GM19240 (cell line): ENCODE data around the gene ZC3H13.
"Not testable (repeated sequence)": the region's sequence is repeated elsewhere in the genome, so short reads cannot be mapped to it uniquely, and the experiment has no call there.

Experiments used
- DNase-seq: peaks from one replicate; pipeline ENCODE4 v3.0.0; 2011; ENCODE audit warnings: low spot score; ENCODE audit not compliant: insufficient read length

The ZC3H13 gene

DNA sequence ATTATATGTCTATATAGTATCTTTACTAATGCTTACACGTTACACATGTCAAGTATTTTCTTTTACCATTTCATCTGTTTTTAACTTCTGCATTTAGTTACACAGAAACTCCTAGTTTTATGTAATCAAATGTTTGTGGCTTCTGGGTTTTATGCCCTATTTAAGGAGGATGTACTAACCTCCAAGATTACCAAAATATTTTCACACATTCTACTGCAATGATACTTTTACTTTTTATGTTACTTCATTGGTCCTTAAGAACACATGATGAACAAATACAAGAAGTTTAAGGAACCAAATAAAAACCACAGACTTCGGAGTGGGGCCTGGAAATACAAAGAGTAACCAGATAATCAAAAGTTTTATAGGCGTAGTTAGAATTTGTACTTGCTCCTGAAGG lies 37.2 kb downstream of the ZC3H13 start:
- no peak for DNase-seq

GRCh38 chr13:46012404-46012803 lies 40.1 kb downstream of the ZC3H13 start:
- no peak for DNase-seq

DNA sequence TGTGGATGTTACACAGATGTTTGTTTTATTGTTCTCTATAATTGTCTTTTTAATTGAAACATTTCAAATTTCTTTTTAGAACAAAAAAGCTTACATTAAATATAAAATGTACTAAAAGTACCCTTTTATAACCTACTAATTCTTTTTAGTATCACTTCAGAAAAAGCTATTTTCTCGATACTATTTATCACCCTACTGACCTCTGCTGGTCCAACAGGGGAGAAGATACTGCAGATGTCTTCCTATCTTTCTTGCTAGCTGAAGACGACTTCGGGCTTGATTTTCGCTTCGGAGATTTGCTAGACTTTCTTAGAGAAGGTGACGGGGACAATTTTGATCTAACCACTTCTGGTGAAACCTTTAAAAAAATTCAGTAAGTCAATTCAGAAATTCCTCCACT lies 42.4 kb downstream of the ZC3H13 start:
- DNase-seq: no peak

DNA sequence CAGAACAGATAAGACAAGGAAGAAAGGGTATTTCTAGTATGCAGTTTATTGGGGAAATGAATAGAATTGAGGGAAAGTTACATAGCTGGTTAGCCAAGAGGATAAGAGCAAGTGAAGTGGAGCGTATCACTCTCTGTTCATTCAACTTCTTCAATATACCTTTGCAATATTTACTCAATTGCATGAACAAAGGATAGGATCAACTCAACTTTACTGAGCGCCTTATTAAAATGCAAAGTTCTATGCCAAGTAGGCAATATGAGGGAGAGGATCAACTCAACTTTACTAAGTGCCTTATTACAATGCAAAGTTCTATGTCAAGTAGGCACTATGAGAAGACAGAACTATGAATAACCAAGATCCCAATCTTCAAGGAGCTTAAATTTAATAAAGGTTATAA lies 43.9 kb downstream of the ZC3H13 start:
- DNase-seq: no peak

DNA sequence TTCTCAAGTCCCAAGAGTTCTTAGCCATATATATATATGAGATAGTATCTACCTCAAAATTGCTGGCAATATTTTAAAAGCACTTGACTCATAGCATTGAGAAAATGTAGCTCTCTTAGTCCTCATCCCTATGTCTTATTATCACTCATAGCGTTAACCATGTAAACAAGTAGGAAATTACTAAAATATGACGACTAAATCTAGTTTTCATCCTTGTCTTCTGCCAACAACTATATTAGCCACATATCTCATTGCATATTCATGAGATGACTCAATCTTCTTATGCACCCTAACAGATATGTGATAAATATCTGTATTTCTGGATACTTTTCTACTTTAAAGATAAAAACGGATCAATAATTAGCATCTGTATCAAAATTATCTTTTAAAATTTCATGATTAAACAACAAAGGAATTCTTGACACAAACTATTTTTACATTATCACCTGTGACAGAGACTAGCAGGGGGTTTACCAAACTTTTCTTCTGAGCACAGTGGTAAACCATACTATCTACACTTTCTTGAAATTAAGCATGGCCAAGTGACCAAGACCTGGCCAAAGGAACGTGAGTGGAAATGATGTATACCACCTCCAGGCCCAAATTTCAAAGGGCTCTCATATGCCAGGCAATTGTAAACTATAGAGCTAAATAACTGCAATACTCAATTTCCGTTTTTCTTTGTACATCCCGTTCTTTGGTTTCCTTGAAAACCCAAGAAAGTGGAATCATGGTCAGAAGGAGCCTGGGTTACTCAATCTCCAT lies 45.7 kb downstream of the ZC3H13 start:
- DNase-seq: no peak

DNA sequence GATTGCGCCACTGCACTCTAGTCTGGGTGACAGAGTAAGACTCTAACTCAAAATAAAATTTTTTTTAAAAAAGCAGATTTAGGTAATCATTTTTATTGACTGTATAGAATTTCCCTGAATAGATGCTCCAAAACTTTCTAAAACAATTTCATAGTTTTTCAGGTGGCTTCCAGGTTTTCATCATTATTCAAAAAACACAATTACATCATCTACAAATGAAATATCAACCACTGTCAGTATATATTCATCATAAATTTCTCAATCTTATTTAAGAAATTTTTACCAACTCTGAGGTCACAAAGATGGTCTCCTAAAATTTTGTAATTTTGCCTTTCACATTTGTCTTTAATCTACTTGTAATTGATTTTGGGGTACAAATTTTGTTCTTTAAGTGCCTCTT lies 48.1 kb downstream of the ZC3H13 start:
- no peak for DNase-seq

DNA sequence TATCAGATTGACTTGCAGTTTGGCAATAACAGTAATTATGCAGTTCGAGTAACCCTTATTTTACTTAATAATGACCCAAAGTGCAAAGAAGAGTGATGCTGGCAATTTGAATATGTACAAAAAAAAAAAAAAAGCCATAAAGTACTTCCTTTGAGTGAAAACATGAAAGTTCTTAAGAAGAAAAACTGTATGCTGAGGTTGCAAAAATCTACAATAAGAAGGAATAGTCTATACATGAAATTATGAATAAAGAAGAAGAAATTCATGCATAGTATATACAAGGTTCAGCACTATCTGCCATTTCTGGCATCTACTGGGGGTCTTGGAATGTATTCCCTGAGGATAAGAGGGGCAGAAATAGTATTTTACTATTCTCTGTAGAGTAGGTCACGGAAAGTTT lies 55.9 kb downstream of the ZC3H13 start:
- DNase-seq: no peak

DNA sequence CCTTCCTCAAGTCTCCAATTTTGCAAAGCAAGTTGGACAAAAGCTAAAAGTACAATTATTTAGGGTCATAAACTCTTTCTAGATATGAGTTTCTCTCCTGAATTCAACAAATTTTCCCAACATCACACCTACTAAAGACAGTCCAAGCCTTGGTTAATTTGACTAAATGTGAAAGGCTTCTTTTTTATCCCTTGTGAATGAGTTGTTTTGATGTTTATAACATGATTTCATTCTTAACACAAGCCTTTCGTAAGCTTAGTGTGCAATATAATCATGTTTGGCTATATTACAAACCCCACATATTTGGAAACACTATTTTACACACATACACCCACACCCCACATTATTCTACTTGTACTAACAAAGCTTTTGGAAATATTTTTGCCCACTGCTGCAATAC lies 57.3 kb downstream of the ZC3H13 start:
- no peak for DNase-seq

DNA sequence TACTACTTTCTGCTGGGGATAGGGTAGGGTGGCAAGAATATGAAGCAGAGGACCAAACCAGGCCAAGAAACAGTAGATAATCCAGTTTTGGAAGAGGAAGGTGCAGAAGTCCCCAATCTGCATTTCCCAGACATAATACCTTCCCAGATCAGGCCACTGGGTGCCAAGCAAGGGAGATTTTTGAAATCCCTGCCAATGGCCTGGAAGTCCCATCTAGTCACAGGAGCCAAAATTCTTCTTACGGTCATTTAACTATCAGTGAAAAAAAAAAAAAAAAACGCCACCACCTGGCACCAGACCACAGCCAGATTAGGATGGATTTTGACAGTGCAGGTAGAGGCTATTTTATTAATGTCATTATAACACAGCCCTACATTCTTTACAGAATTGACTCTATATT lies 57.8 kb downstream of the ZC3H13 start:
- no peak for DNase-seq

- DNase-seq: no peak
Measured at GRCh38 chr13:45989607-45990006, 62.9 kb downstream of the ZC3H13 start.

GRCh38 chr13:45981127-45981526 lies 71.4 kb downstream of the ZC3H13 start:
- DNase-seq: not testable (repeated sequence)

DNA sequence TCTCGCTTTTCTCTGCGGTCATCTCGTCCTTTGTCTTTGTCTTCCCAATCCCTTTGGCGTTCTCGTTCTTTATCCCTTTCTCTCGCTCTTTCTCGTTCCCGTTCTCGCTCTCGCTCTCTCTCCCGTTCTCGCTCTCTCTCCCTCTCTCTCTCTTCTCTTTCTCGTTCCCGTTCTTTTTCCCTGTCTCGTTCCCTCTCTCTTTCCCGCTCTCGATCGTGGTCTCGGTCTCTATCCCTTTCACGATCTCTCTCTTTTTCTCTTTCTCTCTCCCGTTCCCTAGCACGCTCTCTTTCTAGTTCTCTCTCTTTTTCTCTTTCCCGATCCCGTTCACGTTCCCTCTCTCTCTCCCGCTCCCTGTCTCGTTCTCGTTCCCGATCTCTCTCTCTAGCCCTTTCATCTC lies 77.2 kb downstream of the ZC3H13 start:
- no peak for DNase-seq

- no peak for DNase-seq
Measured at GRCh38 chr13:45974500-45974899, 78.0 kb downstream of the ZC3H13 start.

DNA sequence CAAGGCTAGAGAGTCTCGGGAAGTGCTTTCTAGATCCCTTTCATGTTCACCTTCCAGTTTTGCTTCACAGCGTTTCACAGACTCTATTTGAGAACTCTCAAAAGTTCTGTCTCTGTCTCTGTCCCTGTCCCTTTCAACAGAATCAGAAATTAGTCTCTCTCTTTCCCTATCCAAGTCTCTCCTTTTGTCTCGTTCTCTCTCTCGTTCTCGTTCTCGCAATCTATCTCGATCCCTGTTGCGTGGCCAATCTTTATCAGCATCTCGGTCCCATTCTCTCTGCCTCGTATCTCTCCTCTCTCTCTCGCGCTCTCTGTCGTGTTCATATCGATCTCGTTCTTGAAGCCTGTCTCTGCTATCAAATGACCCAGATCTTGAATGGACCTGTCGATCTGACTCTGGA lies 85.0 kb downstream of the ZC3H13 start:
- no peak for DNase-seq

- no peak for DNase-seq
Measured at GRCh38 chr13:45966715-45967114, 85.8 kb downstream of the ZC3H13 start.

DNA sequence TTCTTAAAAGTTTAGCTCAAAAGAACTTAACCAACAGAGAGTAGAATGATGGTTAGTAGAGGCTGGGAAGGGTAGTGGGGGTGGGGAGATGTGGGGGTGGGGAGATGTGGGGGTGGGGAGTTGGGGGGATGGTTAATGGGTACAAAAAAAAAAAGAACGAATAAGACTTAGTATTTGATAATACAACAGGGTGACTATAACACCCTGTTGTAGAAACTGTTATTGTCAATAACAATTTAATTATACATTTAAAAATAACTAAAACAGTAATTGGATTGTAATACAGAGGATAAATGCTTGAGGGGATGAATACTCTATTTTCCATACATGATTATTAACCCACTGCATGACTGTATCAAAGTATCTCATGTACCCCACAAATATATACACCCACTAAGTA lies 91.1 kb downstream of the ZC3H13 start:
- DNase-seq: no peak

GRCh38 chr13:45954836-45955800 lies 97.4 kb downstream of the ZC3H13 start:
- DNase-seq: no peak

- no peak for DNase-seq
Measured at GRCh38 chr13:45953082-45953481, 99.5 kb downstream of the ZC3H13 start.

DNA sequence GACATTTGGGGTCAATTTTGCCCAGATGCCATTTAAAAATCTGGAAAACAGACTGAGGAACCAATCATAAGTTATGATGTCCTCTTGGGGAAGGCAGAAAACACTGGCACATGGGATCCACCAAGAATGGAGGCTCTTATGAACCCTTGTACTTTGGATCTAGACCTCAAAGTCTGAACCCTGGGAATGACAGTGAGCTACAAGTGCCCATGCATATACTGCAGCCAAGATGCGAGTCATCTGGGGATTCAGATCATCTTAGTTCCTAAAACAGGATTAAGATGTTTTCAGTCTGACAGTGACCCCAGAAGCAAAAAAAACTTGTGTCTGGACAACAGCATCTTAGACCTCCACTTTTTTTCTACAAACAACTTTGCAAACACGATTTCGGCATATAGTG lies 100.8 kb downstream of the ZC3H13 start:
- no peak for DNase-seq

- no peak for DNase-seq
Measured at GRCh38 chr13:45951166-45951565, 101.4 kb downstream of the ZC3H13 start.

DNA sequence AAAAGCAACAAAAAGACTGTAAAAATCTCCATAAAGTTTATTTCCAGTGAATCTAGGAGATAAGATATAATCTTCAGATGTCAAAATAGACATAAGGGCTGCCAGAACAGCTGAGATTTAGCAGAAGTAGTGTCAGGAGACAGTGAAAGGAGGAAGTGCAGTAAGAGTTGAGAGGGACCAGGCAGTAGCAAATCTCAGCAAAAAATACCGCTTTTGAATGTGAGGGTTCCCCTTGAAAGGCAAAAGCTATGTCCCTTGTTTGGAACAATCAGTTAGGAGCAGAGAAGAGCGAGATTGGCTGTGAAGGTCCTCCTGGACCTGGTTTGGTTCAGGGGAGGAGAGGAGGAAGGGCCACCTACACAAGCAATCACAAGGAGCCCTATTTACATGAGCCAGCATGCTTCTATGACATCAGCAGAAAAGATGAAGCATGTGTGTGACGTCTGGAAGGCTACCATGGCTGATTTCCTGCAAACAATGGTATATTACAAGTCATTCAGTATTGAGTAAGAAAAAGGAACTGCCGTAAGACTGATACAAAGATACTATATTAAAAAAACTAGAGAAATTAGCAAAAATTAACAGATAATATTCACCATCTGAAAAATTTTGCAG lies 102.1 kb downstream of the ZC3H13 start:
- no peak for DNase-seq

- no peak for DNase-seq
Measured at GRCh38 chr13:45949161-45949560, 103.4 kb downstream of the ZC3H13 start.
